ENCODE results near the gene SEMA4D. TPM values are rescaled to one million over a fixed set of nuclear protein-coding genes. Genes with fewer than 3 reads are reported as not detected.

Gene SEMA4D
- total and polyA plus RNA-seq, 2 donors from 2014 or later: 18.9 to 147 TPM

- no peaks in the 10 kb centered on the region for H3K27me3 ChIP-seq (ENCODE audit: control insufficient read depth, insufficient read depth, low read length)
- no peak overlapping the region for H3K9ac ChIP-seq (ENCODE audit: low read length in 3 of 3)
- H3K4me3 ChIP-seq (ENCODE audit: low read length in 3 of 3): no peak overlapping the region
- no peaks in the 10 kb centered on the region for H3K9me3 ChIP-seq (ENCODE audit: control insufficient read depth in 2 of 3, insufficient read depth in 1 of 3, low read length in 3 of 3)
- H3K27ac ChIP-seq (ENCODE audit: low read depth in 2 of 2, low read length in 2 of 2): no peak overlapping the region
- FAIRE-seq: no peak
- intact Hi-C loops (cut with DNase I): no loop called here
- H3K4me1 ChIP-seq (ENCODE audit: control insufficient read depth in 2 of 3, insufficient read depth in 2 of 3, low read depth in 1 of 3, low read length in 3 of 3): peaks cover 10 to 50% (median 30%) of the 10 kb centered on the region in 3 donors
- no peak for TF ChIP-seq CTCF (IDR thresholded peaks at IDR 0.05; ENCODE audit: borderline replicate concordance, extremely low read depth, insufficient read depth)
- DNase-seq: no peak
- peaks cover 0 to 6% (median 2%) of the 10 kb centered on the region in 3 donors for H3K36me3 ChIP-seq (ENCODE audit: control insufficient read depth in 2 of 3, insufficient read depth in 3 of 3, low read length in 3 of 3)
Measured at GRCh38 chr9:89478821-89479668, 18.9 kb downstream of the SEMA4D start.

DNA sequence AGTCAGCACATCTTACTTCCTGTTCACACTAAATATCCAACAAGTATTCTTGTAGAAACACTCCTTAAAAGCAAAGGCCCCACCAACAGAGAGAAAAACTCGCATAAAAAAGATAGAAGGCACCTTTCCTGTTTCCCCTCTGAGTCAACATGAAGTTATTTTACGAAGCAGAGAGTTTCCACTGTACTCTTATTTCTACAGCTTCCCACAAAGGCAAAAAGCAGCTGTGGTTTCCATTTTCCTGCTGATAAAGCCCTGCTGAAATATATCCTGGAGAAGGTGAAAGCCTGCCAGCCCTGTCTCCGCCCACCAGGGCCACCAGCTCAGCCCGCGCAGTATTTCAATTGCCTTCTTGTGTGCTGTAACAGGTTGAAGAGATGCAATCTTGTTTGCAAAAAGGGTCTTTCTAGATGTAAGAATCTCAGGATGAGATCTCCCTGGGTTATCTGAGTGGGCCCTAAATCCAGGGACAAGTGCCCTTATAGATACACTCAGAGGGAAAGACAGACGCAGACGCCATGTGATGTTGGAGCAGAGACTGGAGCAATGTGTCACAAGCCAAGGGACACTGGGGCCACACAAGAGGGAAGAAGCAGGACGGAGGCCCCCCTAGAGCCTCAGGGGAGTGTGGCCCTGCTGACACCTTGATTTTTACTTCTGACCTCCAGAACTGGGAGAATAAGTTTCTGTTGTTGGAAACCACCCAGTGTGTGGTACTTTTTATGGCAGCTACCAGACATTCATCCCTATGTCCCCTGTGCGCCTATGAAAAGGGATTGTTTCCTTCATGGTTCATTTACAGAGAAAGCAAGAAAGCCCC, 19.9 kb downstream of the SEMA4D start:
- Histone ChIP-seq H3K4me1 (ENCODE audit: control insufficient read depth in 2 of 3, insufficient read depth in 2 of 3, low read depth in 1 of 3, low read length in 3 of 3) (peaks cover 7 to 41% (median 21%) of the 10 kb centered on the region in 3 donors), H3K9ac (ENCODE audit: low read length in 3 of 3) (peak overlapping the region in 1 of 3 donors; percentile 20), H3K27me3 (ENCODE audit: control insufficient read depth, insufficient read depth, low read length) (no peaks in the 10 kb centered on the region), H3K27ac (ENCODE audit: low read depth in 2 of 2, low read length in 2 of 2) (peak overlapping the region in 1 of 2 donors; percentile 48), H3K36me3 (ENCODE audit: control insufficient read depth in 2 of 3, insufficient read depth in 3 of 3, low read length in 3 of 3) (peaks cover 0 to 6% (median 2%) of the 10 kb centered on the region in 3 donors), H3K9me3 (ENCODE audit: control insufficient read depth in 2 of 3, insufficient read depth in 1 of 3, low read length in 3 of 3) (no peaks in the 10 kb centered on the region), H3K4me3 (ENCODE audit: low read length in 3 of 3) (no peak overlapping the region)
- intact Hi-C loops (cut with DNase I): no loop called here
- DNase-seq (peak in 3 of 5 donors; percentile 62 to 77 (median 64)), FAIRE-seq (no peak)
- TF ChIP-seq CTCF (IDR thresholded peaks at IDR 0.05; ENCODE audit: borderline replicate concordance, extremely low read depth, insufficient read depth): no peak

GRCh38 chr9:89477384-89477783, 20.5 kb downstream of the SEMA4D start:
- no peaks in the 10 kb centered on the region for H3K27me3 ChIP-seq (ENCODE audit: control insufficient read depth, insufficient read depth, low read length)
- TF ChIP-seq CTCF (IDR thresholded peaks at IDR 0.05; ENCODE audit: borderline replicate concordance, extremely low read depth, insufficient read depth): no peak
- no peak for FAIRE-seq
- H3K9me3 ChIP-seq (ENCODE audit: control insufficient read depth in 2 of 3, insufficient read depth in 1 of 3, low read length in 3 of 3): no peaks in the 10 kb centered on the region
- intact Hi-C loops (cut with DNase I): no loop called here
- H3K4me3 ChIP-seq (ENCODE audit: low read length in 3 of 3): no peak overlapping the region
- H3K9ac ChIP-seq (ENCODE audit: low read length in 3 of 3): no peak overlapping the region
- no peak for DNase-seq
- peaks cover 0 to 6% (median 2%) of the 10 kb centered on the region in 3 donors for H3K36me3 ChIP-seq (ENCODE audit: control insufficient read depth in 2 of 3, insufficient read depth in 3 of 3, low read length in 3 of 3)
- peaks cover 7 to 38% (median 15%) of the 10 kb centered on the region in 3 donors for H3K4me1 ChIP-seq (ENCODE audit: control insufficient read depth in 2 of 3, insufficient read depth in 2 of 3, low read depth in 1 of 3, low read length in 3 of 3)
- H3K27ac ChIP-seq (ENCODE audit: low read depth in 2 of 2, low read length in 2 of 2): no peak overlapping the region

Measured in kidney (tissue), 14 donors.